Left lung (tissue), 10 donors: Measurements from ENCODE around the gene WDR1. TPM values are rescaled to one million over a fixed set of nuclear protein-coding genes. Genes with fewer than 3 reads are reported as not detected.

Source experiments
- ATAC-seq: fragments of 200-7000 bp; cut with Tn5 transposase; one replicate; pipeline ENCODE4 v1.9.1; 2020; ENCODE audit warnings: moderate library complexity
- DNase-seq, 4 donors: peaks; one replicate each; pipeline ENCODE4 v3.0.0-alpha.2; 2013 to 2020
- H3K27ac ChIP-seq, 2 donors: fragments of 200-600 bp; sonication (generic) in 1 of 2; one replicate each; pipeline versions ENCODE4 v1.5.0 to v1.8.0; 2020 to 2021
- H3K27me3 ChIP-seq, 2 donors: fragments of 200-600 bp; sonication (generic) in 1 of 2; one replicate each; pipeline versions ENCODE4 v1.5.0 to v1.8.0; 2020 to 2021
- H3K36me3 ChIP-seq, 2 donors: fragments of 200-600 bp; sonication (generic) in 1 of 2; one replicate each; pipeline versions ENCODE4 v1.5.0 to v1.8.0; 2020 to 2021
- H3K4me1 ChIP-seq, 2 donors: fragments of 200-600 bp; one replicate each; pipeline ENCODE4 v1.8.0; 2021
- H3K4me3 ChIP-seq, 2 donors: fragments of 200-600 bp; sonication (generic) in 1 of 2; one replicate each; pipeline versions ENCODE4 v1.5.0 to v1.8.0; 2020 to 2021; ENCODE audit warnings: mild to moderate bottlenecking in 1 of 2
- H3K9me3 ChIP-seq, 2 donors: fragments of 200-600 bp; sonication (generic) in 1 of 2; one replicate each; pipeline versions ENCODE4 v1.5.0 to v1.8.0; 2020 to 2021
- CTCF ChIP-seq, 2 donors: fragments of 200-600 bp; sonication (generic) in 1 of 2; IDR thresholded peaks; one replicate each; pipeline versions ENCODE4 v1.5.0 to v1.8.0; 2021; ENCODE audit warnings: antibody characterized with exemption in 2 of 2
- intact Hi-C, 2 donors: fragments of 100-400 bp; cut with DNase I; formaldehyde crosslinking; loops; one replicate each; pipeline versions ENCODE4 v1.11.2 to v1.14.2; 2022
- polyA plus RNA-seq, 6 donors: library from polyadenylated mRNA; unstranded; fragments of 120-200 nt; gene quantifications; one replicate each; pipeline ENCODE4 v1.2.1, GENCODE V29; 2013; ENCODE audit not compliant: insufficient read length in 6 of 6
- total RNA-seq, 2 donors: library from RNA; stranded (reverse); fragmentation: NEBNext Ultra II Directional; extraction: Animal tissue kit (Norgen Biotek cat#: 25700); gene quantifications; one replicate each; pipeline ENCODE4 v1.2.1, GENCODE V29; 2021
- donor health status: DM: no; HTN: yes; CAD: no.
- donor health status: DM: no; HTN: no; CAD: no.

The WDR1 gene
- total and polyA plus RNA-seq, 8 donors, result 133 to 303 (median 157) TPM

GRCh38 chr4:10162341-10163000 lies 45.9 kb upstream of the WDR1 start:
- intact Hi-C loops, result loop anchor here in 1 of 2 donors (5.0 kb wide), 2 partner anchors 240 to 385 kb away; no protein-coding TSS in a partner anchor
- H3K9me3 ChIP-seq, result no peaks in the 10 kb centered on the region
- DNase-seq (no peak), ATAC-seq (peak; percentile 12)
- H3K4me3 ChIP-seq, result no peak overlapping the region
- H3K4me1 ChIP-seq, result peaks cover 0 to 5% of the 10 kb centered on the region in 2 donors
- H3K27ac ChIP-seq, result no peak overlapping the region
- no peaks in the 10 kb centered on the region for H3K36me3 ChIP-seq
- H3K27me3 ChIP-seq, result no peaks in the 10 kb centered on the region
- no peak for TF ChIP-seq CTCF (IDR thresholded peaks at IDR 0.05)

GRCh38 chr4:10161840-10162239 lies 45.2 kb upstream of the WDR1 start:
- Histone ChIP-seq H3K36me3 (no peaks in the 10 kb centered on the region), H3K27ac (no peak overlapping the region), H3K4me1 (peaks cover 0 to 7% of the 10 kb centered on the region in 2 donors), H3K27me3 (no peaks in the 10 kb centered on the region), H3K9me3 (no peaks in the 10 kb centered on the region), H3K4me3 (no peak overlapping the region)
- no peak for ATAC-seq
- intact Hi-C loops, result loop anchor here in 1 of 2 donors (5.0 kb wide), 2 partner anchors 240 to 385 kb away; no protein-coding TSS in a partner anchor
- DNase-seq, result no peak
- TF ChIP-seq CTCF (IDR thresholded peaks at IDR 0.05), result no peak

- Histone ChIP-seq H3K9me3 (no peaks in the 10 kb centered on the region), H3K27ac (no peak overlapping the region), H3K36me3 (no peaks in the 10 kb centered on the region), H3K27me3 (no peaks in the 10 kb centered on the region), H3K4me3 (no peak overlapping the region), H3K4me1 (peaks cover 0 to 7% of the 10 kb centered on the region in 2 donors)
- ATAC-seq, result no peak
- intact Hi-C loops, result loop anchor here in 1 of 2 donors (5.0 kb wide), 2 partner anchors 241 to 386 kb away; no protein-coding TSS in a partner anchor
- no peak for TF ChIP-seq CTCF (IDR thresholded peaks at IDR 0.05)
- DNase-seq, result no peak
Observed at GRCh38 chr4:10161146-10161545, 44.5 kb upstream of the WDR1 start.

GRCh38 chr4:10160281-10160856 lies 43.8 kb upstream of the WDR1 start:
- Histone ChIP-seq H3K4me3 (no peak overlapping the region), H3K36me3 (no peaks in the 10 kb centered on the region), H3K9me3 (no peaks in the 10 kb centered on the region), H3K27me3 (no peaks in the 10 kb centered on the region), H3K27ac (no peak overlapping the region), H3K4me1 (peaks cover 0 to 7% of the 10 kb centered on the region in 2 donors)
- ATAC-seq (no peak), DNase-seq (no peak)
- no peak for TF ChIP-seq CTCF (IDR thresholded peaks at IDR 0.05)
- intact Hi-C loops, result loop anchor here in 1 of 2 donors (5.0 kb wide), 2 partner anchors 242 to 387 kb away; no protein-coding TSS in a partner anchor

- Histone ChIP-seq H3K27me3 (no peaks in the 10 kb centered on the region), H3K4me1 (peaks cover 0 to 7% of the 10 kb centered on the region in 2 donors), H3K4me3 (no peak overlapping the region), H3K9me3 (no peaks in the 10 kb centered on the region), H3K27ac (no peak overlapping the region), H3K36me3 (no peaks in the 10 kb centered on the region)
- ATAC-seq, result no peak
- no peak for DNase-seq
- intact Hi-C loops, result loop anchor here in 1 of 2 donors (5.0 kb wide), 2 partner anchors 243 to 388 kb away; no protein-coding TSS in a partner anchor
- TF ChIP-seq CTCF (IDR thresholded peaks at IDR 0.05), result no peak
Observed at GRCh38 chr4:10159671-10160070, 43.1 kb upstream of the WDR1 start.
